LNCAP (cell line): ENCODE results near the gene ATP9A.

Experiments
- TF ChIP-seq, protein P1 (sequence below): fragments of 450-650 bp; IDR thresholded peaks from 2 replicates; pipeline ENCODE4 v1.5.1; 2017; ENCODE audit warnings: mild to moderate bottlenecking

Gene ATP9A

GRCh38 chr20:51573576-51574243 lies 194.5 kb downstream of the ATP9A start:
- TF ChIP-seq, protein P1, sequence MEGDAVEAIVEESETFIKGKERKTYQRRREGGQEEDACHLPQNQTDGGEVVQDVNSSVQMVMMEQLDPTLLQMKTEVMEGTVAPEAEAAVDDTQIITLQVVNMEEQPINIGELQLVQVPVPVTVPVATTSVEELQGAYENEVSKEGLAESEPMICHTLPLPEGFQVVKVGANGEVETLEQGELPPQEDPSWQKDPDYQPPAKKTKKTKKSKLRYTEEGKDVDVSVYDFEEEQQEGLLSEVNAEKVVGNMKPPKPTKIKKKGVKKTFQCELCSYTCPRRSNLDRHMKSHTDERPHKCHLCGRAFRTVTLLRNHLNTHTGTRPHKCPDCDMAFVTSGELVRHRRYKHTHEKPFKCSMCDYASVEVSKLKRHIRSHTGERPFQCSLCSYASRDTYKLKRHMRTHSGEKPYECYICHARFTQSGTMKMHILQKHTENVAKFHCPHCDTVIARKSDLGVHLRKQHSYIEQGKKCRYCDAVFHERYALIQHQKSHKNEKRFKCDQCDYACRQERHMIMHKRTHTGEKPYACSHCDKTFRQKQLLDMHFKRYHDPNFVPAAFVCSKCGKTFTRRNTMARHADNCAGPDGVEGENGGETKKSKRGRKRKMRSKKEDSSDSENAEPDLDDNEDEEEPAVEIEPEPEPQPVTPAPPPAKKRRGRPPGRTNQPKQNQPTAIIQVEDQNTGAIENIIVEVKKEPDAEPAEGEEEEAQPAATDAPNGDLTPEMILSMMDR, result no peak

DNA sequence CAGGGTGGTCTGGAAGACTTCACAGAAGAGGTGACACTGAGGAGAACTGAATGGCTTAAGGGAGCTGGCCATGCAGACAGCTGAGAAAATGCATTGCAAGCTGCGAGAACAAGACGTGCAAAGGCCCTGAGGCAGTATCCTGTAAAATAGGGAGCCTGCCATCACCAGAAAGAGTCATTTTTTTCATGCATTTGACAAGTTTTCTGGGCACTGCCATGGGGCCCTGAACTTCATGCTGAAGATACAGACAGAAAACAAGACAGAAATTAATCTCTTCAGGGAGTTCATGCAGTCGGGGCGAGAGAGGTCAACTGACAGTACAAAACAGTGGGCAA lies 196.8 kb downstream of the ATP9A start:
- TF ChIP-seq, protein P1, result no peak

- TF ChIP-seq, protein P1, result no peak
Observed at GRCh38 chr20:51570739-51571459, 197.3 kb downstream of the ATP9A start.

DNA sequence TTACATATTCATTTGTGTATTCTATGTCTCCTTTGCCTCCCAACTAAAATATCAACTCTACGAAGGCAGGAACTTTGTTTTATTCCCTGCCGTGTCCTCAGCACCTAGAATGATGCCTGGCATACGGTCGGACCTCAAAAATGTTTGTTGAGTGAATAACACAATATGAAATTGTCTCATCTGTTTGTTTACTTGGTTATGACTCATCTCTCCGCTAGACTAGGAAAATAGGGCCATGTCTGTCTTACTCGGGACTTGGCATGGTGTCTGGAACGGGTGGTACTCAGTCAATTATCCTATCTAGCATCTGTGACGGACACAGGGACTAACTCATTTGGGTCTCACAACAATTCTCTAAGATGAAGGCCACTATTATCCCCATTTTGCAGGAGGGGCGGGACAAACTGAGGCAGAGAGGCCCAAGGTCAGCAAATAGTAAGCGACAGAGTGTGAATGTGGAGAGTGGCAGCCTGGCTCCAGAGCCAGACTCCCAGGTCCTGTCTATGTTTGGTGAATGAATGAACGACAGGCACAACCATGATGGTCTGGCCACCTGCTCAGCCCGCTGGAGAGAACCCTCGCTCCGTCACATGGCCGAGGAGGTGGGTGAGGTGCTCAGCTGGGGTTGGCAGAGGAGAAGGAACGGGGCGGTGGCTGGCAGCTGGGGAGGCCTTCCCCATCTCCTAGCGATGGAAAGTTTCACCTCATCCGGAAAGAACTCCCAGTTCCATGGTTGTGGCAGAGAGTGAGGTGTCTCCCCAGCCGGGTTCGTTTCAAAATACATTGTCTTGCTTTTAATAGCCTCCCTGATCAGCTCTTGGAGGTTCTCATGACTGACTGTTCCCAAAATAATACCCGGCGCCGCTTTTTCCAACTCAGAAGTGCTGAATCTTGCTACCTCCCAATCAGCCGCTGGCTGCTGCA lies 198.1 kb downstream of the ATP9A start:
- TF ChIP-seq, protein P1, result no peak

- TF ChIP-seq, protein P1, result no peak
Observed at GRCh38 chr20:51567622-51568021, 200.6 kb downstream of the ATP9A start.

GRCh38 chr20:51566594-51566993 lies 201.6 kb downstream of the ATP9A start:
- TF ChIP-seq, protein P1, result no peak

GRCh38 chr20:51565298-51566144 lies 202.7 kb downstream of the ATP9A start:
- TF ChIP-seq, protein P1, result no peak
